HepG2 (cell line): ENCODE data around the gene CLEC9A. TPM values are rescaled to one million over a fixed set of nuclear protein-coding genes. Genes with fewer than 3 reads are reported as not detected.

Source experiments
- ATAC-seq: fragments of 200-7000 bp; cut with Tn5 transposase; 3 replicates; pipeline ENCODE4 v1.9.1; 2020; ENCODE audit warnings: mild to moderate bottlenecking, moderate library complexity
- BruUV-seq: library from RNA; stranded (reverse); fragments of 400-500 nt; replicated peaks from 2 replicates; lab custom pipeline; 2021; lab: Mats Ljungman, UMichigan
- CTCF ChIA-PET: fragments of 300-600 bp; formaldehyde crosslinking; extraction: SDS; loops from one replicate; lab custom pipeline; 2021; ENCODE audit warnings: low total read pairs, inconsistent platforms, low intra/inter-chr PET ratio; lab: Yijun Ruan, JAX
- POLR2A ChIA-PET: fragments of 350-600 bp; sonication (Branson Sonifier 250); formaldehyde crosslinking; loops from one replicate; lab custom pipeline; 2020; ENCODE audit warnings: antibody characterized with exemption, inconsistent platforms; lab: Yijun Ruan, JAX
- DNase-seq: peaks from one replicate; pipeline ENCODE4 v3.0.0-alpha.2; 2015; ENCODE audit warnings: low spot score
- FAIRE-seq: peaks from 3 replicates; lab custom pipeline; 2011; peaks lifted over from hg19 to GRCh38; lab: Jason Lieb, UNC
- H2AFZ ChIP-seq: one replicate; pipeline ENCODE4 v1.6.1; 2011; ENCODE audit warnings: low read length, inconsistent platforms
- H3K27ac ChIP-seq: fragments of 300-600 bp; 3 replicates; pipeline ENCODE4 v1.8.0; 2011; ENCODE audit warnings: mixed run types, mild to moderate bottlenecking, mixed read lengths, low read length, inconsistent platforms; ENCODE audit not compliant: insufficient read depth; ENCODE audit errors: extremely low read length
- H3K27me3 ChIP-seq, 2 experiments: fragments of 200-600 bp in 1 of 2; 2 replicates in 1 of 2; 3 replicates in 1 of 2; pipeline versions ENCODE4 v1.6.0 to v1.8.0; 2011; ENCODE audit warnings: low read length in 2 of 2, mild to moderate bottlenecking in 2 of 2, moderate library complexity in 2 of 2, inconsistent platforms in 1 of 2; ENCODE audit not compliant: insufficient read depth in 2 of 2, control insufficient read depth in 1 of 2
- H3K36me3 ChIP-seq, 2 experiments: fragments of 200-600 bp in 1 of 2; replicated peaks in 1 of 2; 2 replicates in 1 of 2; 3 replicates in 1 of 2; pipeline versions ENCODE4 v1.5.1 to v1.8.0; 2011; ENCODE audit warnings: low read length in 2 of 2, inconsistent platforms in 1 of 2; ENCODE audit not compliant: insufficient read depth in 2 of 2, control insufficient read depth in 1 of 2
- H3K4me1 ChIP-seq: 2 replicates; pipeline ENCODE4 v1.5.1; 2012; ENCODE audit warnings: low read length, inconsistent platforms; ENCODE audit not compliant: insufficient read depth
- H3K4me2 ChIP-seq: 2 replicates; pipeline ENCODE4 v1.6.0; 2011; ENCODE audit warnings: low read depth, low read length, inconsistent platforms
- H3K4me3 ChIP-seq, 3 experiments: fragments of 200-600 bp in 1 of 3; sonication (generic), shearing (Covaris generic) in 1 of 3; replicated peaks in 1 of 3; 2 replicates each; pipeline ENCODE4 v1.5.1; 2011 to 2016; ENCODE audit warnings: low read length in 3 of 3, inconsistent platforms in 2 of 3, low read depth in 2 of 3, mild to moderate bottlenecking in 2 of 3, control low read depth in 1 of 3, mixed read lengths in 1 of 3; ENCODE audit not compliant: insufficient read depth in 1 of 3
- H3K79me2 ChIP-seq: one replicate; pipeline ENCODE4 v1.6.1; 2011; ENCODE audit warnings: low read length, inconsistent platforms; ENCODE audit not compliant: insufficient read depth
- H3K9ac ChIP-seq: 2 replicates; pipeline ENCODE4 v1.6.0; 2011; ENCODE audit warnings: mild to moderate bottlenecking, low read depth, low read length, inconsistent platforms; ENCODE audit not compliant: insufficient read depth
- H3K9me3 ChIP-seq: 2 replicates; pipeline ENCODE4 v1.5.1; 2012; ENCODE audit warnings: mild to moderate bottlenecking, low read length
- H4K20me1 ChIP-seq: 2 replicates; pipeline ENCODE4 v1.6.0; 2011; ENCODE audit warnings: inconsistent platforms, mild to moderate bottlenecking, low read length, moderate library complexity; ENCODE audit not compliant: insufficient read depth
- FOXO1 ChIP-seq: sonication (generic); formaldehyde crosslinking; IDR thresholded peaks from 2 replicates; pipeline ENCODE4 v1.4.0; 2020; ENCODE audit warnings: missing genetic modification reagents
- MLLT10 ChIP-seq: sonication (generic); formaldehyde crosslinking; IDR thresholded peaks from 2 replicates; pipeline ENCODE4 v1.4.0; 2020; ENCODE audit warnings: missing genetic modification reagents
- MYPOP ChIP-seq: sonication (generic); formaldehyde crosslinking; IDR thresholded peaks from 2 replicates; pipeline ENCODE4 v1.8.1; 2023; ENCODE audit warnings: mild to moderate bottlenecking, moderate library complexity, missing genetic modification reagents
- PATZ1 ChIP-seq: sonication (generic); formaldehyde crosslinking; IDR thresholded peaks from 2 replicates; pipeline ENCODE4 v1.4.0; 2020; ENCODE audit warnings: missing genetic modification reagents
- RFX1 ChIP-seq: fragments of 450-650 bp; IDR thresholded peaks from 2 replicates; pipeline ENCODE4 v1.6.1; 2017
- SP5 ChIP-seq: IDR thresholded peaks from 2 replicates; pipeline ENCODE4 v1.6.1; 2016; ENCODE audit warnings: low read depth, borderline replicate concordance
- ZBTB21 ChIP-seq: sonication (generic); formaldehyde crosslinking; IDR thresholded peaks from 2 replicates; pipeline ENCODE4 v1.4.0; 2020; ENCODE audit warnings: missing genetic modification reagents
- ZBTB3 ChIP-seq: sonication (generic); formaldehyde crosslinking; IDR thresholded peaks from 2 replicates; pipeline ENCODE4 v1.4.0; 2020; ENCODE audit warnings: low read depth, mild to moderate bottlenecking, moderate library complexity, missing genetic modification reagents, borderline replicate concordance
- ZBTB7A ChIP-seq: sonication (generic); formaldehyde crosslinking; IDR thresholded peaks from 2 replicates; pipeline ENCODE4 v1.8.0; 2022; ENCODE audit warnings: mild to moderate bottlenecking, missing genetic modification reagents
- WGBS: methylation state at CpG from one replicate; pipeline ENCODE4 v1.1.6; 2017; ENCODE audit warnings: low lambda C conversion rate; 5-methylcytosine and 5-hydroxymethylcytosine counted together
- in situ Hi-C: cut with HindIII; loops from 2 replicates; pipeline ENCODE4 v1.10.0; 2017; ENCODE audit warnings: low pct_unique_long_range_greater_than_20kb; ENCODE audit not compliant: extremely low pct_ligation_motif_present
- intact Hi-C: fragments of 100-400 bp; cut with micrococcal nuclease; formaldehyde crosslinking; loops from one replicate; pipeline ENCODE4 v1.10.0; 2022; ENCODE audit not compliant: unreplicated experiment
- polyA plus RNA-seq, 8 experiments: library from polyadenylated mRNA; depleted of rRNA in 3 of 8; stranded (reverse) in 7 of 8; unstranded in 1 of 8; fragments of >200 nt; fragmentation: Illumina TruSeq in 4 of 8; extraction: Trizol in 4 of 8; gene quantifications; 2 replicates each; pipeline versions ENCODE4 v1.2.1 to v1.2.3, GENCODE V29; 2011 to 2016; ENCODE audit warnings: low read depth in 4 of 8, missing spikeins in 1 of 8, mixed read lengths in 1 of 8; ENCODE audit not compliant: insufficient read depth in 1 of 8
- total RNA-seq, 5 experiments: library from RNA; depleted of rRNA; stranded (reverse); fragments of >200 nt; fragmentation: Illumina TruSeq; extraction: Trizol; gene quantifications; 2 replicates each; pipeline ENCODE4 v1.2.3, GENCODE V29; 2016; ENCODE audit warnings: low read depth in 1 of 5

CLEC9A gene
- total and polyA plus RNA-seq, 2 of the 13 experiments (the other 11 are each of a cell fraction or from before 2014, with no cell fraction given), result not detected

GRCh38 chr12:10101648-10102220, 71.3 kb downstream of the CLEC9A start (continued):
- no peak for TF ChIP-seq FOXO1 (CRISPR knock-in tag)
- no peak for TF ChIP-seq ZBTB21 (CRISPR knock-in tag)
- no peak for TF ChIP-seq MLLT10 (CRISPR knock-in tag)
- no peak for TF ChIP-seq MYPOP
- no peak for TF ChIP-seq RFX1
- no peak for TF ChIP-seq PATZ1 (CRISPR knock-in tag)
- TF ChIP-seq ZBTB7A (CRISPR knock-in tag), result no peak

GRCh38 chr12:10102322-10102721, 71.8 kb downstream of the CLEC9A start:
- POLR2A ChIA-PET, result no interaction called here
- no peaks in the 10 kb centered on the region for H3K9me3 ChIP-seq
- ATAC-seq, result no peak
- BruUV-seq, result no TSS peak
- intact Hi-C loops (no loop called here), in situ Hi-C loops (no loop called here)
- no peaks in the 10 kb centered on the region for H3K36me3 ChIP-seq
- no peak overlapping the region for H3K9ac ChIP-seq
- H3K27me3 ChIP-seq, result no peaks in the 10 kb centered on the region; a peak in 1 of 5 replicates
- H3K27ac ChIP-seq, result no peak overlapping the region
- no peaks in the 10 kb centered on the region for H4K20me1 ChIP-seq
- H3K4me1 ChIP-seq, result no peaks in the 10 kb centered on the region
- no peaks in the 10 kb centered on the region for H3K79me2 ChIP-seq
- DNase-seq, result no peak
- TF ChIP-seq SP5 (CRISPR knock-in tag) (no peak), ZBTB3 (CRISPR knock-in tag) (no peak)
- H2AFZ ChIP-seq, result no peak overlapping the region
- H3K4me2 ChIP-seq, result no peak overlapping the region
- no CpG with 5 or more reads among the region's 2 CpGs for WGBS
- no peak for FAIRE-seq
- H3K4me3 ChIP-seq, result no peak overlapping the region
- CTCF ChIA-PET, result no interaction called here
